ENCODE data around the gene TNFAIP1. TPM values are rescaled to one million over a fixed set of nuclear protein-coding genes. Genes with fewer than 3 reads are reported as not detected.

The TNFAIP1 gene
- total RNA-seq, 1 experiment from 2014 or later = 27.5 TPM

DNA sequence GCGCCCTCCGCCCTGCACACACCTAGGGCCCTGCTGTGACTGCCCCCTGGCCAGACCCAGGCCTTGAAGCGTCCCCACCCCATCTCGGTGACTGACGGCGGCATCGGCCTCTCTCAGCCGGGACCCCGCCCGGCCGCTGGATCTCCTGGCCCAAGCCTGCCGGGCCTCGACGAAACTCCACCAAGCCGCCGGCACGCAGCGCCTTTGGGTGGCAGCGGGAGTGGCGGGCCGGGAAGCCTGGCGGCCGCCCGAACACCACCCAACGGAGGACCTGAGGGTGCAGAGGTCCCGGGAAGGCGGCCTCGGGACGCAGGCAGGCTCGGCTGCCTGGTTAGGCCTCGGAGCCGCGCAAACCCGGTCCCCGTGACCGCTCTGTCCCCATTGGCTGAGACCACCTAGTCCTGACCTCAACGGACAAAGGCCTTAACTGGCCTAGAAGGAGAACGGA lies 28.6 kb upstream of the TNFAIP1 start:
- no TSS peak for BruUV-seq (replicated peaks)
- no peaks in the 10 kb centered on the region for H3K9me3 ChIP-seq (ENCODE audit: low read length)
- no peak overlapping the region for H3K4me2 ChIP-seq (ENCODE audit: low read length)
- ChIA-PET CTCF (no interaction called here), POLR2A (ENCODE audit: unreplicated experiment) (no interaction called here)
- H3K9me2 ChIP-seq (replicated peaks; ENCODE audit: low read length) = no peaks in the 10 kb centered on the region
- DNase-seq (no peak), ATAC-seq (no peak)
- no peaks in the 10 kb centered on the region for H3K27me3 ChIP-seq (ENCODE audit: low read length)
- H3K9ac ChIP-seq (ENCODE audit: low read length) = no peak overlapping the region
- H3K4me1 ChIP-seq (ENCODE audit: insufficient read depth, low read length) = no peaks in the 10 kb centered on the region
- no peak overlapping the region for H2AFZ ChIP-seq (ENCODE audit: low read length)
- no peaks in the 10 kb centered on the region for H4K20me1 ChIP-seq (ENCODE audit: low read length)
- no peak overlapping the region for H3K27ac ChIP-seq (ENCODE audit: low read length)
- H3F3A ChIP-seq (ENCODE audit: low read length, unreplicated experiment) = no peaks in the 10 kb centered on the region
- H3K4me3 ChIP-seq (ENCODE audit: low read length) = no peak overlapping the region
- TF ChIP-seq EZH2phosphoT487 (IDR thresholded peaks at IDR 0.05; ENCODE audit: borderline replicate concordance, low read length) = no peak
- TF ChIP-seq, protein P1, sequence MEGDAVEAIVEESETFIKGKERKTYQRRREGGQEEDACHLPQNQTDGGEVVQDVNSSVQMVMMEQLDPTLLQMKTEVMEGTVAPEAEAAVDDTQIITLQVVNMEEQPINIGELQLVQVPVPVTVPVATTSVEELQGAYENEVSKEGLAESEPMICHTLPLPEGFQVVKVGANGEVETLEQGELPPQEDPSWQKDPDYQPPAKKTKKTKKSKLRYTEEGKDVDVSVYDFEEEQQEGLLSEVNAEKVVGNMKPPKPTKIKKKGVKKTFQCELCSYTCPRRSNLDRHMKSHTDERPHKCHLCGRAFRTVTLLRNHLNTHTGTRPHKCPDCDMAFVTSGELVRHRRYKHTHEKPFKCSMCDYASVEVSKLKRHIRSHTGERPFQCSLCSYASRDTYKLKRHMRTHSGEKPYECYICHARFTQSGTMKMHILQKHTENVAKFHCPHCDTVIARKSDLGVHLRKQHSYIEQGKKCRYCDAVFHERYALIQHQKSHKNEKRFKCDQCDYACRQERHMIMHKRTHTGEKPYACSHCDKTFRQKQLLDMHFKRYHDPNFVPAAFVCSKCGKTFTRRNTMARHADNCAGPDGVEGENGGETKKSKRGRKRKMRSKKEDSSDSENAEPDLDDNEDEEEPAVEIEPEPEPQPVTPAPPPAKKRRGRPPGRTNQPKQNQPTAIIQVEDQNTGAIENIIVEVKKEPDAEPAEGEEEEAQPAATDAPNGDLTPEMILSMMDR (conservative IDR thresholded peaks at IDR 0.05; ENCODE audit: low read depth, low read length) = no peak
- TF ChIP-seq EZH2 (IDR thresholded peaks at IDR 0.05; ENCODE audit: low read length, unreplicated experiment) = no peak
- intact Hi-C loops (cut with micrococcal nuclease) = no loop called here
- no peaks in the 10 kb centered on the region for H3K79me2 ChIP-seq (ENCODE audit: low read length)
- no peaks in the 10 kb centered on the region for H3K36me3 ChIP-seq (ENCODE audit: low read depth, low read length)

DNA sequence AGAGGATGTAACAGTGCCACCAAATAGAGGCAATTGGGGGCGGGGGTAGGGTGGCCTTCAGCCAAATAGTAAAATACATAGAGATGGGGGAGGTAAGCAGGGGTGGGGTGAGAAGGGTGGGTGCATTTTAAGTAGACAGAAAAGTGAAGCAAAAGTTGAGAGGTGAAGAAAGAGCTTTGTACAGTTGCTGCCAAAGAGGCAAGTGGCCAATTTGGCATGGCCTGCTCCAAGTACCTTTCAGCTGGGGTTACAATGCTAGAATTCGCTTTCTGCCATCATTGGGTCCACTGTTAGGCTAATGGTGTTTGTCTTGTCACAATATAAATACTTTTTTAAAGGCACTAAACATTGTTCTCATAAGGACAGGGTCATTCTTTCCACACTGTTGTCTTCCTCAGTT lies 21.7 kb upstream of the TNFAIP1 start:
- no peak for TF ChIP-seq EZH2phosphoT487 (IDR thresholded peaks at IDR 0.05; ENCODE audit: borderline replicate concordance, low read length)
- H3K27ac ChIP-seq (ENCODE audit: low read length) = no peak overlapping the region
- no peak overlapping the region for H3K9ac ChIP-seq (ENCODE audit: low read length)
- no peak overlapping the region for H2AFZ ChIP-seq (ENCODE audit: low read length)
- intact Hi-C loops (cut with micrococcal nuclease) = loop anchor here (10.0 kb wide), 1 partner anchor 59 kb away; no protein-coding TSS in a partner anchor
- no peaks in the 10 kb centered on the region for H3K79me2 ChIP-seq (ENCODE audit: low read length)
- CTCF ChIA-PET = no interaction called here
- BruUV-seq (replicated peaks) = no TSS peak
- POLR2A ChIA-PET (ENCODE audit: unreplicated experiment) = no interaction called here
- no peaks in the 10 kb centered on the region for H3K36me3 ChIP-seq (ENCODE audit: low read depth, low read length)
- no peaks in the 10 kb centered on the region for H3K9me2 ChIP-seq (replicated peaks; ENCODE audit: low read length)
- no peak for ATAC-seq
- H3K9me3 ChIP-seq (ENCODE audit: low read length) = no peaks in the 10 kb centered on the region
- H3K4me1 ChIP-seq (ENCODE audit: insufficient read depth, low read length) = peaks cover 10% of the 10 kb centered on the region
- H3K4me2 ChIP-seq (ENCODE audit: low read length) = no peak overlapping the region
- no peaks in the 10 kb centered on the region for H3F3A ChIP-seq (ENCODE audit: low read length, unreplicated experiment)
- DNase-seq = no peak
- no peak overlapping the region for H3K4me3 ChIP-seq (ENCODE audit: low read length)
- H4K20me1 ChIP-seq (ENCODE audit: low read length) = no peaks in the 10 kb centered on the region
- no peaks in the 10 kb centered on the region for H3K27me3 ChIP-seq (ENCODE audit: low read length)

DNA sequence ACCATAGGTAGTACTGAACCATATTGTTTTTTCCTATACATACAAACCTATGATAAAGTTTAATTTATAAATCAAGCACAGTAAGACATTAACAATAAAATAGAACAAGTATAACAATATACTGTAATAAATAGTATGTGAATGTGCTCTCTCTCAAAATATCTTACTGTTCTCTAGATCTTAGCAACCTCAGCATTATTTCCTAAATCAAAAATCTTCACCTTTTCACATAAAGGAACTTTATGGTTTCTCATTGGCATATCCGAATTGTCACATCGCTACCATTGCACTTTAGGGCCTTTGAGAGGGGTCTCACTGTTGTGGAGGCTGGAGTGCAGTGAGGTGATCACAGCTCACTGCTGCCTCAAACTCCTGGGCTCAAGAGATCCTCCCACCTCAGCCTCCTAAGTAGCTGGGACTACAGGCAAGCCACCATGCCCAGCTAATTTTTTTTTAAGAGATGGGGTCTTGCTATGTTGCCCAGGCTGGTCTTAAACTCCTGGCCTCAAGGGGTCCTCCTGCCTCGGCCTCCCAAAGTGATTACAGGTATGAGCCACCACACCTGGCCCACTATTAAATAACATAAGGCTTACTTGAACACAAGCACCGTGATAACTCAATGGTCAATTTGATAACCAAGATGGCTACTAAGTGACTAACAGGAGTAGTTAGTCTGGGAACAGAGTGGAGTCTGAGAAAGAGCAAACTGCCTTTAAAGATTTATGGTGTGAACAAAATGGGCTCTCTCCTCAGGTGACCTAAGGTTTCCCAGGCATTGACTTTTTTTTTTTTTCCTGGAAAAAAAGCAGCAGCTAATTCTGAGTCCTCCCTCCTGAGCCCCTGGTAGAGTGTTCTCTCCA lies 19.5 kb upstream of the TNFAIP1 start:
- H3F3A ChIP-seq (ENCODE audit: low read length, unreplicated experiment) = no peaks in the 10 kb centered on the region
- TF ChIP-seq, protein P1 (conservative IDR thresholded peaks at IDR 0.05; ENCODE audit: low read depth, low read length) = no peak
- no peak for TF ChIP-seq EZH2 (IDR thresholded peaks at IDR 0.05; ENCODE audit: low read length, unreplicated experiment)
- TF ChIP-seq EZH2phosphoT487 (IDR thresholded peaks at IDR 0.05; ENCODE audit: borderline replicate concordance, low read length) = no peak
- no TSS peak for BruUV-seq (replicated peaks)
- intact Hi-C loops (cut with micrococcal nuclease) = loop anchor here (10.0 kb wide), 1 partner anchor 61 kb away; no protein-coding TSS in a partner anchor
- DNase-seq (no peak), ATAC-seq (no peak)
- ChIA-PET POLR2A (ENCODE audit: unreplicated experiment) (no interaction called here), CTCF (no interaction called here)
- no peak overlapping the region for H2AFZ ChIP-seq (ENCODE audit: low read length)
- no peak overlapping the region for H3K9ac ChIP-seq (ENCODE audit: low read length)
- H3K79me2 ChIP-seq (ENCODE audit: low read length) = peaks cover 21% of the 10 kb centered on the region
- no peaks in the 10 kb centered on the region for H3K9me2 ChIP-seq (replicated peaks; ENCODE audit: low read length)
- no peaks in the 10 kb centered on the region for H3K9me3 ChIP-seq (ENCODE audit: low read length)
- H3K4me2 ChIP-seq (ENCODE audit: low read length) = no peak overlapping the region
- H4K20me1 ChIP-seq (ENCODE audit: low read length) = no peaks in the 10 kb centered on the region
- H3K36me3 ChIP-seq (ENCODE audit: low read depth, low read length) = no peaks in the 10 kb centered on the region
- no peak overlapping the region for H3K27ac ChIP-seq (ENCODE audit: low read length)
- H3K27me3 ChIP-seq (ENCODE audit: low read length) = no peaks in the 10 kb centered on the region
- peaks cover 26% of the 10 kb centered on the region for H3K4me1 ChIP-seq (ENCODE audit: insufficient read depth, low read length)
- no peak overlapping the region for H3K4me3 ChIP-seq (ENCODE audit: low read length)

Measured in PC-3 (cell line).